ENCODE data around the gene KCNAB3. TPM values are rescaled to one million over a fixed set of nuclear protein-coding genes. Genes with fewer than 3 reads are reported as not detected.

KCNAB3 gene
- total RNA-seq, 1 donor from 2014 or later = 19.9 TPM

DNA sequence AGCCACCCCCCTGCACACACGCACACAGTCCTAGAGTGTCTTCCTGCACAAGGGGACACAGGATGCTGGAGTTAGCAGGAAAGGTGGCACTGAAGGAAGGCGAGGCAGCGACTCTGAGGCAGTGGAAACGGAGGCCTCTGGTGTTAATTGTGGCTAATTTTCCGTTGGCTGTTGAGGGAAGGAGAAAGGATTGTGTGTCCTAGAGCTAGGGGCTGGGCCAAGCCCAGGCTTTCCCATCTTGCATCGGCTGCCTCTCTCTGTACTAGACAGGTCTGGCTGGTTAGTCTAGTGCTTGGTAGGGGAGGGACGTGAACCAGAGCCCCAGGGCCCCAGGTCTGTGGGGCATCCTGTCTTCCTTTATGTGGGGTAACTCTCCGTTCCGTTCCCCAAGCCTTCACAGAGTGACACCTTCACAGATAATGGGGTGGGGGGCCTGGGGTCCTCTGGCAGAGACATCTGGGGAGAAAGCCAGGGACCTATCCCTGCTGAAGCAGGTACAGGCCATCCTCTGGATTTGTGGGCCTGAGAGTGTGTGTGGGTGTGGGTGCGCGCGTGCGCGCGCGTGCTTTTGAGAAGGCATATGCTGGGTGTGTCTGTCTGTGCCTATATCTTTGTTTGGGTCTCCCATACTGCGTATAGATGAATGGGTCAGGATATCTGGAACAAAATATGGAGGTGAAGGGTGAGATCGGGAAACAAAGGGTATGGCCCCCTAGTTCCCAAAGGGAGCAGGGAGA, 41.3 kb downstream of the KCNAB3 start, which contains the start of gene CHD3:
Gene CHD3, plus strand, starts transcription at position 606 of the 737 bp plus-strand sequence. CDS start 212 bp downstream, outside the sequence.
- H3K27me3 Mint-ChIP-seq (ENCODE audit: low read depth) = no peaks in the 10 kb centered on the region
- H3K4me1 Mint-ChIP-seq = no peaks in the 10 kb centered on the region
- TF ChIP-seq, protein P1, sequence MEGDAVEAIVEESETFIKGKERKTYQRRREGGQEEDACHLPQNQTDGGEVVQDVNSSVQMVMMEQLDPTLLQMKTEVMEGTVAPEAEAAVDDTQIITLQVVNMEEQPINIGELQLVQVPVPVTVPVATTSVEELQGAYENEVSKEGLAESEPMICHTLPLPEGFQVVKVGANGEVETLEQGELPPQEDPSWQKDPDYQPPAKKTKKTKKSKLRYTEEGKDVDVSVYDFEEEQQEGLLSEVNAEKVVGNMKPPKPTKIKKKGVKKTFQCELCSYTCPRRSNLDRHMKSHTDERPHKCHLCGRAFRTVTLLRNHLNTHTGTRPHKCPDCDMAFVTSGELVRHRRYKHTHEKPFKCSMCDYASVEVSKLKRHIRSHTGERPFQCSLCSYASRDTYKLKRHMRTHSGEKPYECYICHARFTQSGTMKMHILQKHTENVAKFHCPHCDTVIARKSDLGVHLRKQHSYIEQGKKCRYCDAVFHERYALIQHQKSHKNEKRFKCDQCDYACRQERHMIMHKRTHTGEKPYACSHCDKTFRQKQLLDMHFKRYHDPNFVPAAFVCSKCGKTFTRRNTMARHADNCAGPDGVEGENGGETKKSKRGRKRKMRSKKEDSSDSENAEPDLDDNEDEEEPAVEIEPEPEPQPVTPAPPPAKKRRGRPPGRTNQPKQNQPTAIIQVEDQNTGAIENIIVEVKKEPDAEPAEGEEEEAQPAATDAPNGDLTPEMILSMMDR (conservative IDR thresholded peaks at IDR 0.05) = no peak
- H3K4me3 Mint-ChIP-seq = no peak within 1 kb of the TSS
- DNase-seq (ENCODE audit: low read depth, low spot score) = no peak
- peaks cover 8% of the 10 kb centered on the region for H3K36me3 Mint-ChIP-seq (ENCODE audit: low read depth)
- H3K27ac Mint-ChIP-seq (ENCODE audit: unreplicated experiment) = no peak within 1 kb of the TSS
- H3K9me3 Mint-ChIP-seq = no peaks in the 10 kb centered on the region

DNA sequence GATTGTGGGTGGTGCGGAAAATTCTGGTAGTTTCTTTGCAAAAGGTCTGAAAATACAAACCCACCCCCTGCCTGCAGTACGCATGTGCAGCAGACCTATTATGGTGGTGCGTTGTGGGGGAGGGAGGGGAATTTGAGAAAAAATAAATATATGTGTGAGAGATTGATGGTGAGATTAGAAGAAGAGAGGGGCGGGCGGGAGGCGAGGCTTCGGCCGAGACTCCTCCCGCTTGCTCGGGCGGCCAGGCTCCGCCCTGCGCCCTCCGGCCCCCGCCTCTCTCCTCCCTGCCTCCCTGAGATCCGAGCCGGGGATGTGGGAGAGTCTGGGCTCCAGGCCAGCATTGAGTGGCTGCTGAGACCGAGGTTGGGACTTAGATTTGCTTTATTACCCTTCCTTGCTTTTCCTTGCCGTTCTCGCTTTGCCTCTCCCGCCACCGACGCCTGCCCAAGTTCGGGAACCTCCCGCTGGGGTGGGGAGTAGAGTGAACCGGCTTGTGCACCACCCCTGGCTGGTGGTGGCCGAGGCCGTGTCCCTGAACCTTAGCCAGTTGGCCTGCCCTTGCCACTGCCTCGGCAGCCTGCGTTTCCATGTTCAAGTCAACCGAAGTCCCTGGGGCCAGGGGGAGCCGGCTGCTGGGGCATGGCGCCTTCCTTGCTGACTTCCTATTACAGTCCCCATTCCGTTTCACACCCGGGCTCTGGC, 42.0 kb downstream of the KCNAB3 start:
- H3K4me1 Mint-ChIP-seq = no peaks in the 10 kb centered on the region
- no peak overlapping the region for H3K4me3 Mint-ChIP-seq
- no peak overlapping the region for H3K27ac Mint-ChIP-seq (ENCODE audit: unreplicated experiment)
- peak; percentile 69 for DNase-seq (ENCODE audit: low read depth, low spot score)
- H3K27me3 Mint-ChIP-seq (ENCODE audit: low read depth) = no peaks in the 10 kb centered on the region
- TF ChIP-seq, protein P1 (conservative IDR thresholded peaks at IDR 0.05) = no peak
- no peaks in the 10 kb centered on the region for H3K9me3 Mint-ChIP-seq
- peaks cover 8% of the 10 kb centered on the region for H3K36me3 Mint-ChIP-seq (ENCODE audit: low read depth)

DNA sequence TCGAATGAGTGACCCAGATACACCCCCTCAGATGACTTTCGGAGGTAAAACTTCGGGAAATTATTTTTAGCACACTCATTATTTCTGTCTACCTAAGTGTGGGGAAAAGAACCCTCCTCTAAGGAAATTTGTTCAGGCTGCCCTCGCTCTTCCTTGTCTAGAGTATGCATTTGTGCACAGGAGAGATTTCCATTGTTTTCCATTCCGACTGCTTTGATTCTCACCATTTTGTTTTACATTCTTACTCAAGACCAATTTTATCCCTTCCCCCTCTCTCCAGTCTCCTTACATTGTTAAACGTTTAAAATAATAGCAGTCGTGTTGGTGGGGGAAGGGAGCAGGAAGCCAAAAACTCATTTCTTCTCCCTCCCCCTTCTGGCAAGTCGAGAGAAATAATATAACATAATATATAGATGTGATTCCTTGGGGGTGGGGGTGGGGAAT, 42.6 kb downstream of the KCNAB3 start:
- no peak for DNase-seq (ENCODE audit: low read depth, low spot score)
- TF ChIP-seq, protein P1 (conservative IDR thresholded peaks at IDR 0.05) = no peak
- peaks cover 8% of the 10 kb centered on the region for H3K36me3 Mint-ChIP-seq (ENCODE audit: low read depth)
- H3K27ac Mint-ChIP-seq (ENCODE audit: unreplicated experiment) = no peak overlapping the region
- no peaks in the 10 kb centered on the region for H3K9me3 Mint-ChIP-seq
- no peaks in the 10 kb centered on the region for H3K27me3 Mint-ChIP-seq (ENCODE audit: low read depth)
- H3K4me1 Mint-ChIP-seq = no peaks in the 10 kb centered on the region
- no peak overlapping the region for H3K4me3 Mint-ChIP-seq

DNA sequence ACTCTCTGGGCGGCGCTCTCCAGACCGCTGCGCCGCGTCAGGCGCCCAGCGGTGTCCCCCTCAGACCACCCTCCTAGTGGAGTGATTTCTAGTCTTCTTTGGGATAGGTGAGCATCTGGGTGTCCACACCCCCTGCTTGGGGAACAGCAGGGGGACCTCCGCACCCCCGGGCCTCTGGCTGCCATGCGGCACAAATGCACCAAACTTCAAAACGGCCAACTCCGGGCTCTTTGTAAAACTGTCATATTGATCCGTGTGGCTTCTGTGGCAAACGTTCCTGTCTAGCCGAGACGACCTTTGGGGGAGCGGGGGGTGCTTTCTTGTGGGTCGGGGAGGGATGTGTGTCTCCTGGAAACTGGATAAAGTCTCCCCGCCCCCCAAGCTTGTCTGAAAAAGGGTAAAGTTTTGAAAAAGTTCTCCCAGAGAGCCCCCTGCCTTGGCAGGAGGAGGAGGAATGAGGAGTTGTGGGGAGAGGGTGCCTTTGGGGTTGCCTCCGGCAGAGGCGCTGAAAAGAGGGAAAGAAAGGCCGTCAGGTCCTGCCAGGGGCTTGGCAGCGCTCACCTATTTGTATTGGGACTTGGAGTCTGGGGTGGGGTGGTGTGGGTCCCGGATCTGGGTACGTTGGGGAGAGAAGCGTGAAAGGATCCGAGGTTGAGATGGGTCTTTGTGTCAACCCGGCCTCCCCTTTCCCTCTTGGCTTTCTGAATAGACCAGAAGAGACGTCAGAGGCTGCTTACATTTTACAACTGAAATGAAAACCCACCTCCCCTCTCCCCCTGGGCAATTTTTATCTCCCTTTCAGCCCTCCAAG, 43.2 kb downstream of the KCNAB3 start:
- Mint-ChIP-seq H3K36me3 (ENCODE audit: low read depth) (peaks cover 8% of the 10 kb centered on the region), H3K4me3 (no peak overlapping the region)
- TF ChIP-seq, protein P1 (conservative IDR thresholded peaks at IDR 0.05) = no peak

More for the DNA sequence above, 43.2 kb downstream of the KCNAB3 start:
- H3K27me3 Mint-ChIP-seq (ENCODE audit: low read depth) = no peaks in the 10 kb centered on the region
- H3K27ac Mint-ChIP-seq (ENCODE audit: unreplicated experiment) = no peak overlapping the region
- H3K9me3 Mint-ChIP-seq = no peaks in the 10 kb centered on the region
- H3K4me1 Mint-ChIP-seq = no peaks in the 10 kb centered on the region
- peak; percentile 22 for DNase-seq (ENCODE audit: low read depth, low spot score)
